ENCODE results near the gene FNDC3B. TPM values are rescaled to one million over a fixed set of nuclear protein-coding genes. Genes with fewer than 3 reads are reported as not detected.
A peak's percentile ranks its signal among the peaks of the same experiment; 100 is the strongest.

The FNDC3B gene
- total and polyA plus RNA-seq, 9 of the 15 experiments (the other 6 are each of a cell fraction or from before 2014, with no cell fraction given) = 7.0 to 35.8 (median 16.2) TPM

DNA sequence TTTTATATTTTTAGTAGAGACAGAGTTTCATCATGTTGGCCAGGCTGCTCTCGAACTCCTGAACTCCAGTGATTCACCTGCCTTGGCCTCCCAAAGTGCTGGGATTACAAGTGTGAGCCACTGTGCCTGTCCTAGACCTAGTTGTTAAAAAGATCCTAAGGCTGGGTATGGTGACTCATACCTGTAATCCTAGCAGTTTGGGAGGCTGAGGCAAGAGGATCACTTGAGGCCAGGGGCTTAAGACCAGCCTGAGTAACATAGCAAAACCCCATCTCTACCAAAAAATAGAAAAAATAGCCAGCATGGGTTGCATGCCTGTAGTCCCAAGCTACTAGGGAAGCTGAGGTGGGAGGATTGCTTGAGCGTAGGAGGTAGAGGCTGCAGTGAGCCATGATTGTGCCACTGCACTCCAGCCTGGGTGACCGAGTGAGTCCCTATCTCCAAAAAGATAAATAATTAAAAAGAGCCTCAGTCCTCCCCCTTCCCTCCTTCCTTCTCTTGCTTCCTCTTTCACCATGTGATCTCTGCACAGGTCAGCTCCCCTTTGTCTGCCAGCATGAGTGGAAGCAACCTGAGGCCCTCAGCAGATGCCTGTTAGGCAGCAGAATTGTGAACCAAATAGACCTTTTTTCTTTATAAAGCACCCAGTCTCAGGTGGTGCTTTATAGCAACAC is 9.8 kb upstream of the FNDC3B start (continued):
- TF ChIP-seq, protein P1, sequence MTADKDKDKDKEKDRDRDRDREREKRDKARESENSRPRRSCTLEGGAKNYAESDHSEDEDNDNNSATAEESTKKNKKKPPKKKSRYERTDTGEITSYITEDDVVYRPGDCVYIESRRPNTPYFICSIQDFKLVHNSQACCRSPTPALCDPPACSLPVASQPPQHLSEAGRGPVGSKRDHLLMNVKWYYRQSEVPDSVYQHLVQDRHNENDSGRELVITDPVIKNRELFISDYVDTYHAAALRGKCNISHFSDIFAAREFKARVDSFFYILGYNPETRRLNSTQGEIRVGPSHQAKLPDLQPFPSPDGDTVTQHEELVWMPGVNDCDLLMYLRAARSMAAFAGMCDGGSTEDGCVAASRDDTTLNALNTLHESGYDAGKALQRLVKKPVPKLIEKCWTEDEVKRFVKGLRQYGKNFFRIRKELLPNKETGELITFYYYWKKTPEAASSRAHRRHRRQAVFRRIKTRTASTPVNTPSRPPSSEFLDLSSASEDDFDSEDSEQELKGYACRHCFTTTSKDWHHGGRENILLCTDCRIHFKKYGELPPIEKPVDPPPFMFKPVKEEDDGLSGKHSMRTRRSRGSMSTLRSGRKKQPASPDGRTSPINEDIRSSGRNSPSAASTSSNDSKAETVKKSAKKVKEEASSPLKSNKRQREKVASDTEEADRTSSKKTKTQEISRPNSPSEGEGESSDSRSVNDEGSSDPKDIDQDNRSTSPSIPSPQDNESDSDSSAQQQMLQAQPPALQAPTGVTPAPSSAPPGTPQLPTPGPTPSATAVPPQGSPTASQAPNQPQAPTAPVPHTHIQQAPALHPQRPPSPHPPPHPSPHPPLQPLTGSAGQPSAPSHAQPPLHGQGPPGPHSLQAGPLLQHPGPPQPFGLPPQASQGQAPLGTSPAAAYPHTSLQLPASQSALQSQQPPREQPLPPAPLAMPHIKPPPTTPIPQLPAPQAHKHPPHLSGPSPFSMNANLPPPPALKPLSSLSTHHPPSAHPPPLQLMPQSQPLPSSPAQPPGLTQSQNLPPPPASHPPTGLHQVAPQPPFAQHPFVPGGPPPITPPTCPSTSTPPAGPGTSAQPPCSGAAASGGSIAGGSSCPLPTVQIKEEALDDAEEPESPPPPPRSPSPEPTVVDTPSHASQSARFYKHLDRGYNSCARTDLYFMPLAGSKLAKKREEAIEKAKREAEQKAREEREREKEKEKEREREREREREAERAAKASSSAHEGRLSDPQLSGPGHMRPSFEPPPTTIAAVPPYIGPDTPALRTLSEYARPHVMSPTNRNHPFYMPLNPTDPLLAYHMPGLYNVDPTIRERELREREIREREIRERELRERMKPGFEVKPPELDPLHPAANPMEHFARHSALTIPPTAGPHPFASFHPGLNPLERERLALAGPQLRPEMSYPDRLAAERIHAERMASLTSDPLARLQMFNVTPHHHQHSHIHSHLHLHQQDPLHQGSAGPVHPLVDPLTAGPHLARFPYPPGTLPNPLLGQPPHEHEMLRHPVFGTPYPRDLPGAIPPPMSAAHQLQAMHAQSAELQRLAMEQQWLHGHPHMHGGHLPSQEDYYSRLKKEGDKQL (CRISPR knock-in tag; IDR thresholded peaks at IDR 0.05; ENCODE audit: borderline replicate concordance) = no peak
- TF ChIP-seq, protein P2, sequence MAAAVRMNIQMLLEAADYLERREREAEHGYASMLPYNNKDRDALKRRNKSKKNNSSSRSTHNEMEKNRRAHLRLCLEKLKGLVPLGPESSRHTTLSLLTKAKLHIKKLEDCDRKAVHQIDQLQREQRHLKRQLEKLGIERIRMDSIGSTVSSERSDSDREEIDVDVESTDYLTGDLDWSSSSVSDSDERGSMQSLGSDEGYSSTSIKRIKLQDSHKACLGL (CRISPR knock-in tag; IDR thresholded peaks at IDR 0.05; ENCODE audit: borderline replicate concordance, poor library complexity, severe bottlenecking) = no peak
- TF ChIP-seq, protein P3, sequence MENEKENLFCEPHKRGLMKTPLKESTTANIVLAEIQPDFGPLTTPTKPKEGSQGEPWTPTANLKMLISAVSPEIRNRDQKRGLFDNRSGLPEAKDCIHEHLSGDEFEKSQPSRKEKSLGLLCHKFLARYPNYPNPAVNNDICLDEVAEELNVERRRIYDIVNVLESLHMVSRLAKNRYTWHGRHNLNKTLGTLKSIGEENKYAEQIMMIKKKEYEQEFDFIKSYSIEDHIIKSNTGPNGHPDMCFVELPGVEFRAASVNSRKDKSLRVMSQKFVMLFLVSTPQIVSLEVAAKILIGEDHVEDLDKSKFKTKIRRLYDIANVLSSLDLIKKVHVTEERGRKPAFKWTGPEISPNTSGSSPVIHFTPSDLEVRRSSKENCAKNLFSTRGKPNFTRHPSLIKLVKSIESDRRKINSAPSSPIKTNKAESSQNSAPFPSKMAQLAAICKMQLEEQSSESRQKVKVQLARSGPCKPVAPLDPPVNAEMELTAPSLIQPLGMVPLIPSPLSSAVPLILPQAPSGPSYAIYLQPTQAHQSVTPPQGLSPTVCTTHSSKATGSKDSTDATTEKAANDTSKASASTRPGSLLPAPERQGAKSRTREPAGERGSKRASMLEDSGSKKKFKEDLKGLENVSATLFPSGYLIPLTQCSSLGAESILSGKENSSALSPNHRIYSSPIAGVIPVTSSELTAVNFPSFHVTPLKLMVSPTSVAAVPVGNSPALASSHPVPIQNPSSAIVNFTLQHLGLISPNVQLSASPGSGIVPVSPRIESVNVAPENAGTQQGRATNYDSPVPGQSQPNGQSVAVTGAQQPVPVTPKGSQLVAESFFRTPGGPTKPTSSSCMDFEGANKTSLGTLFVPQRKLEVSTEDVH (IDR thresholded peaks at IDR 0.05; ENCODE audit: low read depth, partially characterized antibody) = no peak
- TF ChIP-seq PPARD (CRISPR knock-in tag; IDR thresholded peaks at IDR 0.05) (no peak), CTBP1 (IDR thresholded peaks at IDR 0.05; ENCODE audit: borderline replicate concordance) (peak; percentile 15; the same call in 1 of the 2 replicates), RBM25 (IDR thresholded peaks at IDR 0.05; ENCODE audit: low read depth, low read length, severe bottlenecking) (no peak), ZNF12 (CRISPR knock-in tag; IDR thresholded peaks at IDR 0.05) (no peak), ADNP (tag; IDR thresholded peaks at IDR 0.05) (peak; percentile 38; the same call in 1 of the 2 replicates), POLR2A (conservative IDR thresholded peaks at IDR 0.05) (no peak), POLR2H (tag; IDR thresholded peaks at IDR 0.05; ENCODE audit: low read depth) (no peak), JUND (IDR thresholded peaks at IDR 0.05; ENCODE audit: borderline replicate concordance, low read depth, low read length) (no peak), JUND (tag; IDR thresholded peaks at IDR 0.05; ENCODE audit: borderline replicate concordance, low read depth, low read length) (0 out of 3 replicates have a peak, but pooled peaks have one; percentile 20), ZNF263 (CRISPR knock-in tag; IDR thresholded peaks at IDR 0.05; ENCODE audit: borderline replicate concordance) (peak; percentile 77; the same call in 1 of the 2 replicates), YBX1 (IDR thresholded peaks at IDR 0.05) (no peak)
